Measurements from ENCODE around the gene ARHGAP28. TPM values are rescaled to one million over a fixed set of nuclear protein-coding genes. Genes with fewer than 3 reads are reported as not detected.

Gene ARHGAP28
- total RNA-seq, 6 experiments from 2014 or later = 0.13 to 1.7 (median 0.61) TPM; not detected in 1

- intact Hi-C loops (cut with DNase I) = no loop called here
- DNase-seq (no peak), ATAC-seq (no peak)
- TF ChIP-seq POLR2A (IDR thresholded peaks at IDR 0.05) = no peak
- no peak for TF ChIP-seq CTCF (IDR thresholded peaks at IDR 0.05)
- 30% methylated on average over 4 of the region's 4 CpGs for WGBS (ENCODE audit: insufficient coverage, low coverage, low lambda C conversion rate, missing lambda C conversion rate)
- Histone ChIP-seq H3K27me3 (no peaks in the 10 kb centered on the region), H3K36me3 (no peaks in the 10 kb centered on the region), H3K9me3 (no peaks in the 10 kb centered on the region), H3K4me3 (peak overlapping the region in 1 of 3 donors; percentile 37), H3K4me1 (no peaks in the 10 kb centered on the region), H3K27ac (no peak overlapping the region)
Observed at GRCh38 chr18:6730416-6731221, 1.1 kb downstream of the ARHGAP28 start.

- Histone ChIP-seq H3K9me3 (no peaks in the 10 kb centered on the region), H3K4me1 (no peaks in the 10 kb centered on the region), H3K36me3 (no peaks in the 10 kb centered on the region), H3K27ac (no peak overlapping the region), H3K4me3 (no peak overlapping the region), H3K27me3 (no peaks in the 10 kb centered on the region)
- 46% methylated on average over 6 of the region's 6 CpGs for WGBS (ENCODE audit: insufficient coverage, low coverage, low lambda C conversion rate, missing lambda C conversion rate)
- ATAC-seq (no peak), DNase-seq (no peak)
- intact Hi-C loops (cut with DNase I) = no loop called here
- TF ChIP-seq CTCF (IDR thresholded peaks at IDR 0.05) = no peak
- TF ChIP-seq POLR2A (IDR thresholded peaks at IDR 0.05) = no peak
Observed at GRCh38 chr18:6731222-6731596, 1.7 kb downstream of the ARHGAP28 start.

DNA sequence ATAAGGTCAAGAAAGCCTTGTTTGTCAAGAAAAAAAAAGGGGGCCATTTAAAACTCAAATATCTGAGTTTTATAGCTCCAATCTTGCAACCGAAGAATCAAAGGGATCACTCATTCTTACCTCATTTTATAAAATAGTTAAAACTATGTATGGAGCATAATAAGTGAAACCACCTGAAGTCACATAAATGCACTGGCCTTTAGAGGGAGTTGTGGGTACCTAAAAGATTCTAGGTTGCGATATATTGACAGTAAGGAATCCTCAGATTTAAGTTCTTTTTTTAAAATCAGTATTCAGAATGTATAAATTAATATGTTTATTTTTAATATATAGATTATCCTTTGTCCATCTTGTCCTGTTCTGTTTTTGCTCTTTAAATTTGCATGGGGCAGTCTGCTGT is 3.4 kb downstream of the ARHGAP28 start:
- intact Hi-C loops (cut with DNase I) = no loop called here
- DNase-seq (no peak), ATAC-seq (no peak)
- H3K4me1 ChIP-seq = no peaks in the 10 kb centered on the region
- TF ChIP-seq CTCF (IDR thresholded peaks at IDR 0.05) (no peak), POLR2A (IDR thresholded peaks at IDR 0.05) (no peak)
- H3K9me3 ChIP-seq = no peaks in the 10 kb centered on the region
- no peaks in the 10 kb centered on the region for H3K27me3 ChIP-seq
- H3K27ac ChIP-seq = no peak overlapping the region
- no peaks in the 10 kb centered on the region for H3K36me3 ChIP-seq
- WGBS (ENCODE audit: insufficient coverage, low coverage, low lambda C conversion rate, missing lambda C conversion rate) = 54% methylated on average over 2 of the region's 2 CpGs
- H3K4me3 ChIP-seq = no peak overlapping the region

DNA sequence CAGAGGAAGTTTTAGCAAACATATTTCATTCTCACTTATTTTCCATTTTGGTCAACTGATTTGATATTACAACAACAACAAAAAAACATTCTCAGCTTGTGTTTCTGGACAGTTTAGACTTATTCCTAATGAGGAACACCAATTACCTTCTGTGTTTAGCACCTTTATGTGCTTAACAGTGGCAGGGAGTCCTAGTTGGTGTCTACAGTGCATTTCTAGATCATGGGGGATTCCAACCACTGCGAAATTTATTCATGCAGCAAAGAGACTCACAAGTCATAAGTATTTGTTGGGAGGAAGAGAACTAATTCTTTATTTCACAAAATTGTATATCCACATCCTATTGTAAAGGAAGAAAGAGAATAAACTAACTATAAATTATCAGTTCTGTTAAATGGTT is 4.2 kb downstream of the ARHGAP28 start:
- no peak overlapping the region for H3K27ac ChIP-seq

More for the DNA sequence above, 4.2 kb downstream of the ARHGAP28 start:
- ATAC-seq (no peak), DNase-seq (no peak)
- no peaks in the 10 kb centered on the region for H3K27me3 ChIP-seq
- 65% methylated on average over 1 of the region's 1 CpG for WGBS (ENCODE audit: insufficient coverage, low coverage, low lambda C conversion rate, missing lambda C conversion rate)
- intact Hi-C loops (cut with DNase I) = no loop called here
- TF ChIP-seq POLR2A (IDR thresholded peaks at IDR 0.05) (no peak), CTCF (IDR thresholded peaks at IDR 0.05) (no peak)
- H3K4me1 ChIP-seq = no peaks in the 10 kb centered on the region
- H3K36me3 ChIP-seq = no peaks in the 10 kb centered on the region
- no peaks in the 10 kb centered on the region for H3K9me3 ChIP-seq
- no peak overlapping the region for H3K4me3 ChIP-seq

Measured in right lobe of liver (tissue), 6 donors.